ENCODE measurements around the gene CSRNP3.

- TF ChIP-seq, protein P1, sequence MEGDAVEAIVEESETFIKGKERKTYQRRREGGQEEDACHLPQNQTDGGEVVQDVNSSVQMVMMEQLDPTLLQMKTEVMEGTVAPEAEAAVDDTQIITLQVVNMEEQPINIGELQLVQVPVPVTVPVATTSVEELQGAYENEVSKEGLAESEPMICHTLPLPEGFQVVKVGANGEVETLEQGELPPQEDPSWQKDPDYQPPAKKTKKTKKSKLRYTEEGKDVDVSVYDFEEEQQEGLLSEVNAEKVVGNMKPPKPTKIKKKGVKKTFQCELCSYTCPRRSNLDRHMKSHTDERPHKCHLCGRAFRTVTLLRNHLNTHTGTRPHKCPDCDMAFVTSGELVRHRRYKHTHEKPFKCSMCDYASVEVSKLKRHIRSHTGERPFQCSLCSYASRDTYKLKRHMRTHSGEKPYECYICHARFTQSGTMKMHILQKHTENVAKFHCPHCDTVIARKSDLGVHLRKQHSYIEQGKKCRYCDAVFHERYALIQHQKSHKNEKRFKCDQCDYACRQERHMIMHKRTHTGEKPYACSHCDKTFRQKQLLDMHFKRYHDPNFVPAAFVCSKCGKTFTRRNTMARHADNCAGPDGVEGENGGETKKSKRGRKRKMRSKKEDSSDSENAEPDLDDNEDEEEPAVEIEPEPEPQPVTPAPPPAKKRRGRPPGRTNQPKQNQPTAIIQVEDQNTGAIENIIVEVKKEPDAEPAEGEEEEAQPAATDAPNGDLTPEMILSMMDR (IDR thresholded peaks at IDR 0.05), result no peak
- TF ChIP-seq POLR2A (IDR thresholded peaks at IDR 0.05) (no peak), EP300 (IDR thresholded peaks at IDR 0.05; ENCODE audit: low read depth) (no peak), POLR2AphosphoS5 (IDR thresholded peaks at IDR 0.05) (no peak)
These were observed 2.0 kb downstream of the CSRNP3 start for GRCh38 chr2:165471349-165471950.
